Iris pigment epithelial cell (primary cell): ENCODE data around the gene CLEC7A.
A peak's percentile ranks its signal among the peaks of the same experiment; 100 is the strongest.

Experiments used
- DNase-seq: peaks from one replicate; pipeline ENCODE4 v3.0.0-alpha.2; 2011; ENCODE audit warnings: low read depth

CLEC7A gene

GRCh38 chr12:10130042-10130441 is at the start of gene CLEC7A:
Gene CLEC7A, minus strand, starts transcription at chr12:10130199. Its CDS starts 117 bp downstream, at chr12:10130082.
- DNase-seq, result no peak

- no peak for DNase-seq
These were observed 49.8 kb upstream of the CLEC7A start for GRCh38 chr12:10179776-10180181.

- no peak for DNase-seq
These were observed 48.8 kb upstream of the CLEC7A start, which contains the start of gene TMEM52B for GRCh38 chr12:10178821-10179220. Gene TMEM52B, plus strand, starts transcription at chr12:10179032. Its CDS starts 543 bp downstream, at chr12:10179575.

- no peak for DNase-seq
These were observed 46.0 kb upstream of the CLEC7A start for GRCh38 chr12:10175846-10176636.

GRCh38 chr12:10174986-10175614 is 45.1 kb upstream of the CLEC7A start:
- DNase-seq, result no peak

- DNase-seq, result peak; percentile 65
These were observed 42.2 kb upstream of the CLEC7A start, which contains the start of gene OLR1 for GRCh38 chr12:10171973-10172728. Gene OLR1, minus strand, starts transcription at chr12:10172132. Its CDS starts 55 bp downstream, at chr12:10172077.

- peak; percentile 65 for DNase-seq
These were observed 40.2 kb upstream of the CLEC7A start for GRCh38 chr12:10170216-10170615.

- peak; percentile 71 for DNase-seq
These were observed 39.1 kb upstream of the CLEC7A start for GRCh38 chr12:10169104-10169503.

- peak; percentile 68 for DNase-seq
These were observed 37.6 kb upstream of the CLEC7A start for GRCh38 chr12:10167599-10167998.

- peak; percentile 33 for DNase-seq
These were observed 35.4 kb upstream of the CLEC7A start for GRCh38 chr12:10165421-10165820.

- no peak for DNase-seq
These were observed 33.1 kb upstream of the CLEC7A start for GRCh38 chr12:10163084-10163483.

- no peak for DNase-seq
These were observed 30.8 kb upstream of the CLEC7A start for GRCh38 chr12:10160617-10161385.

GRCh38 chr12:10159280-10159679 is 29.3 kb upstream of the CLEC7A start:
- DNase-seq, result no peak

GRCh38 chr12:10158406-10158805 is 28.4 kb upstream of the CLEC7A start:
- no peak for DNase-seq

- DNase-seq, result no peak
These were observed 26.0 kb upstream of the CLEC7A start for GRCh38 chr12:10155966-10156365.

- DNase-seq, result no peak
These were observed 24.1 kb upstream of the CLEC7A start for GRCh38 chr12:10154145-10154496.

GRCh38 chr12:10153271-10154144 is 23.5 kb upstream of the CLEC7A start:
- DNase-seq, result peak; percentile 75

GRCh38 chr12:10151621-10152020 is 21.6 kb upstream of the CLEC7A start:
- DNase-seq, result peak; percentile 15

GRCh38 chr12:10147714-10148403 is 17.9 kb upstream of the CLEC7A start:
- DNase-seq, result no peak

GRCh38 chr12:10142976-10143589 is 13.1 kb upstream of the CLEC7A start:
- DNase-seq, result peak; percentile 54
